SU-DHL-6 (cell line): Measurements from ENCODE around the gene TSPAN33.

Experiments used
- H2AFZ ChIP-seq: fragments of 200-600 bp; sonication (generic); 2 replicates; pipeline ENCODE4 v1.6.1; 2014; ENCODE audit warnings: low read depth, mild to moderate bottlenecking, moderate library complexity, mixed read lengths, antibody characterized with exemption, low read length; ENCODE audit not compliant: severe bottlenecking
- H3F3A ChIP-seq: fragments of 200-600 bp; shearing (Covaris generic); 2 replicates; pipeline ENCODE4 v1.6.0; 2016; ENCODE audit warnings: antibody characterized with exemption, mild to moderate bottlenecking; ENCODE audit not compliant: insufficient read depth
- H3K27ac ChIP-seq: fragments of 200-600 bp; sonication (generic); 2 replicates; pipeline ENCODE4 v1.5.1; 2016; ENCODE audit warnings: low read depth, mild to moderate bottlenecking, low read length, moderate library complexity, mixed read lengths
- H3K27me3 ChIP-seq: fragments of 200-600 bp; sonication (generic), shearing (Covaris generic); 2 replicates; pipeline ENCODE4 v1.6.0; 2014; ENCODE audit warnings: mild to moderate bottlenecking, low read length
- H3K36me3 ChIP-seq: fragments of 200-600 bp; sonication (generic); 2 replicates; pipeline ENCODE4 v1.6.1; 2014; ENCODE audit warnings: mild to moderate bottlenecking, low read length, mixed read lengths
- H3K4me2 ChIP-seq: fragments of 300-600, 200-600 bp; shearing (Covaris generic), sonication (generic); 2 replicates; pipeline ENCODE4 v1.6.0; 2014; ENCODE audit warnings: low read length, low read depth, mild to moderate bottlenecking; ENCODE audit not compliant: poor library complexity, severe bottlenecking
- H3K4me3 ChIP-seq: fragments of 200-600 bp; sonication (generic); 2 replicates; pipeline ENCODE4 v1.5.1; 2014; ENCODE audit warnings: antibody characterized with exemption, low read length, mild to moderate bottlenecking, mixed read lengths; ENCODE audit not compliant: insufficient read depth, poor library complexity, severe bottlenecking
- H3K79me2 ChIP-seq: fragments of 200-600 bp; sonication (generic); 2 replicates; pipeline ENCODE4 v1.6.1; 2014; ENCODE audit warnings: mild to moderate bottlenecking, low read length, moderate library complexity; ENCODE audit not compliant: insufficient read depth
- H3K9ac ChIP-seq: fragments of 200-600 bp; sonication (generic); 2 replicates; pipeline ENCODE4 v1.7.0; 2014; ENCODE audit warnings: mild to moderate bottlenecking, low read length
- H3K9me2 ChIP-seq: fragments of 200-600 bp; sonication (generic); replicated peaks from 2 replicates; pipeline ENCODE4 v1.6.1; 2014; ENCODE audit warnings: low read length; ENCODE audit not compliant: insufficient read depth
- H3K9me3 ChIP-seq: fragments of 200-600 bp; sonication (generic); 2 replicates; pipeline ENCODE4 v1.6.1; 2014; ENCODE audit warnings: low read length, mixed read lengths; ENCODE audit not compliant: insufficient read depth
- H4K20me1 ChIP-seq: fragments of 200-600 bp; sonication (generic); 2 replicates; pipeline ENCODE4 v1.6.1; 2014; ENCODE audit warnings: low read depth, mild to moderate bottlenecking, antibody characterized with exemption, low read length, moderate library complexity, mixed read lengths
- CTCF ChIP-seq: fragments of 200-600 bp; sonication (generic); IDR thresholded peaks from one replicate; pipeline ENCODE4 v1.5.1; 2017; ENCODE audit warnings: antibody characterized with exemption, mild to moderate bottlenecking, low read length, moderate library complexity; ENCODE audit not compliant: insufficient read depth, poor library complexity, severe bottlenecking
- EZH2phosphoT487 ChIP-seq: fragments of 200-600 bp; sonication (generic), shearing (Covaris generic); conservative IDR thresholded peaks from 2 replicates; pipeline ENCODE4 v1.6.1; 2018; ENCODE audit warnings: mild to moderate bottlenecking, antibody characterized with exemption, low read length, moderate library complexity, mixed read lengths

Gene TSPAN33

DNA sequence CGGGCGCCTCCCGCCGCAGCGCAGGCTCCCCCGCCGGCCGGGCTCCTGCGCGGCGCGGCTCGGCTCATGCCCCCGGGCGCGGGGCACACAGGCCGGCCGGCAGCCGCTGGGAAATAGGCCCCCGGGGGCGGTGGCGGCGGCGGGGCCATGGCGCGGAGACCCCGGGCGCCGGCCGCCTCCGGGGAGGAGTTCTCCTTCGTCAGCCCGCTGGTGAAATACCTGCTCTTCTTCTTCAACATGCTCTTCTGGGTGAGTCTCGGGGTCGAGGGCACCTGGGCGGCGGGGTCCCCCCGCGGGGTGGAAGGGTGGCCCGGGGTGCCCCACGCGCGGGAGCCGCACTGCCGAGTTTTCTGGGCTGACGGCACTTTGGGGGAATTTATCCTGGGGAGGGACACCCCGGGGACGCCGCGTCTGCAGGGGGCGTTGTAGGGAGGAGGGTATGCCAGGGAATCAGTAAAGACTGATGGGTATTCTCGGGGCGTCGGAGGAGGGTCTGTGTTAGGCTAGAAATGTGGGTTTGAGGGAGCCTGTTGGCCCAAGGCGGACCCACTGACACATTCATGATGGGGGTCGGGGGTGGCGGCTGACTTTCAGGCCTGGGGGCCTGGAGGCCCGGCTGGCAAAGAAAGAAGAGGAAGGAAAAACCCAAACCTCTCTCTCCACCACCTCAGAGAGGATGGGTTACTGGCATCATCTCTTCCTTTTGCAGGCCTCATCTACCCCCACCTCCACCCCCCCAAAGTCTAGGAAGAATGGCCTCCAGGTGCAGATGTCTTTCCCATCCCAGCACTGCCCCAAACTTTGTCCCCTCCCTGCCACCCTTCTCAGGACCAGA lies 544 bp downstream of the TSPAN33 start:
- TF ChIP-seq EZH2phosphoT487 (no peak), CTCF (peak; percentile 66)
- peaks cover 23% of the 10 kb centered on the region; the same call in 1 of the 2 replicates for H3K79me2 ChIP-seq

GRCh38 chr7:129146237-129146979 lies 1.9 kb downstream of the TSPAN33 start:
- H3K4me2 ChIP-seq, result peak overlapping the region; percentile 61

More for the DNA sequence above, 544 bp downstream of the TSPAN33 start:
- Histone ChIP-seq H3K27me3 (no peaks in the 10 kb centered on the region), H4K20me1 (no peaks in the 10 kb centered on the region), H3K27ac (peak overlapping the region; percentile 78), H3K4me2 (peak overlapping the region; percentile 61), H3F3A (peaks cover 4% of the 10 kb centered on the region; the same call in 1 of the 2 replicates), H3K9me2 (no peaks in the 10 kb centered on the region), H3K36me3 (no peaks in the 10 kb centered on the region), H2AFZ (peak overlapping the region; percentile 92), H3K9ac (peak overlapping the region; percentile 82), H3K4me3 (peak overlapping the region; percentile 65), H3K9me3 (no peaks in the 10 kb centered on the region)

GRCh38 chr7:129147731-129148130 lies 3.2 kb downstream of the TSPAN33 start:
- Histone ChIP-seq H3K27ac (no peak overlapping the region), H3K79me2 (peaks cover 27% of the 10 kb centered on the region; the same call in 1 of the 2 replicates), H4K20me1 (no peaks in the 10 kb centered on the region), H3K27me3 (no peaks in the 10 kb centered on the region), H3K4me3 (no peak overlapping the region), H3K36me3 (no peaks in the 10 kb centered on the region), H3K9me2 (no peaks in the 10 kb centered on the region), H3K9me3 (no peaks in the 10 kb centered on the region), H3K4me2 (no peak overlapping the region), H2AFZ (no peak overlapping the region), H3F3A (peaks cover 4% of the 10 kb centered on the region; the same call in 1 of the 2 replicates), H3K9ac (0 out of 2 replicates have a peak overlapping the region, but pooled peaks have one; percentile 82)
- no peak for TF ChIP-seq CTCF
- no peak for TF ChIP-seq EZH2phosphoT487

More at GRCh38 chr7:129146237-129146979, 1.9 kb downstream of the TSPAN33 start:
- TF ChIP-seq CTCF (no peak), EZH2phosphoT487 (no peak)
- Histone ChIP-seq H4K20me1 (no peaks in the 10 kb centered on the region), H3K27me3 (no peaks in the 10 kb centered on the region), H3F3A (peaks cover 4% of the 10 kb centered on the region; the same call in 1 of the 2 replicates), H3K9me3 (no peaks in the 10 kb centered on the region), H2AFZ (no peak overlapping the region), H3K9ac (peak overlapping the region; percentile 82), H3K4me3 (peak overlapping the region; percentile 65), H3K27ac (peak overlapping the region; percentile 78), H3K36me3 (no peaks in the 10 kb centered on the region), H3K79me2 (peaks cover 24% of the 10 kb centered on the region; the same call in 1 of the 2 replicates), H3K9me2 (no peaks in the 10 kb centered on the region)
